Stimulated activated CD4-positive, alpha-beta T cell treated with anti-CD3 and anti-CD28 coated beads, Interleukin-1b, Interleukin-23, amount 100 ng/mL, for 48 hours (primary cell): Measurements from ENCODE around the gene QSOX2.

ENCODE experiments used
- DNase-seq: peaks from one replicate; pipeline ENCODE4 v3.0.0-alpha.2; 2020

Gene QSOX2, protein sequence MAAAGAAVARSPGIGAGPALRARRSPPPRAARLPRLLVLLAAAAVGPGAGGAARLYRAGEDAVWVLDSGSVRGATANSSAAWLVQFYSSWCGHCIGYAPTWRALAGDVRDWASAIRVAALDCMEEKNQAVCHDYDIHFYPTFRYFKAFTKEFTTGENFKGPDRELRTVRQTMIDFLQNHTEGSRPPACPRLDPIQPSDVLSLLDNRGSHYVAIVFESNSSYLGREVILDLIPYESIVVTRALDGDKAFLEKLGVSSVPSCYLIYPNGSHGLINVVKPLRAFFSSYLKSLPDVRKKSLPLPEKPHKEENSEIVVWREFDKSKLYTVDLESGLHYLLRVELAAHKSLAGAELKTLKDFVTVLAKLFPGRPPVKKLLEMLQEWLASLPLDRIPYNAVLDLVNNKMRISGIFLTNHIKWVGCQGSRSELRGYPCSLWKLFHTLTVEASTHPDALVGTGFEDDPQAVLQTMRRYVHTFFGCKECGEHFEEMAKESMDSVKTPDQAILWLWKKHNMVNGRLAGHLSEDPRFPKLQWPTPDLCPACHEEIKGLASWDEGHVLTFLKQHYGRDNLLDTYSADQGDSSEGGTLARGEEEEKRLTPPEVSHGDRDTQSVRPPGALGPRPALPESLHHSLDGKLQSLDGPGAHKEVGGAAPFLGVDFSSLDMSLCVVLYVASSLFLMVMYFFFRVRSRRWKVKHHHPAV

DNA sequence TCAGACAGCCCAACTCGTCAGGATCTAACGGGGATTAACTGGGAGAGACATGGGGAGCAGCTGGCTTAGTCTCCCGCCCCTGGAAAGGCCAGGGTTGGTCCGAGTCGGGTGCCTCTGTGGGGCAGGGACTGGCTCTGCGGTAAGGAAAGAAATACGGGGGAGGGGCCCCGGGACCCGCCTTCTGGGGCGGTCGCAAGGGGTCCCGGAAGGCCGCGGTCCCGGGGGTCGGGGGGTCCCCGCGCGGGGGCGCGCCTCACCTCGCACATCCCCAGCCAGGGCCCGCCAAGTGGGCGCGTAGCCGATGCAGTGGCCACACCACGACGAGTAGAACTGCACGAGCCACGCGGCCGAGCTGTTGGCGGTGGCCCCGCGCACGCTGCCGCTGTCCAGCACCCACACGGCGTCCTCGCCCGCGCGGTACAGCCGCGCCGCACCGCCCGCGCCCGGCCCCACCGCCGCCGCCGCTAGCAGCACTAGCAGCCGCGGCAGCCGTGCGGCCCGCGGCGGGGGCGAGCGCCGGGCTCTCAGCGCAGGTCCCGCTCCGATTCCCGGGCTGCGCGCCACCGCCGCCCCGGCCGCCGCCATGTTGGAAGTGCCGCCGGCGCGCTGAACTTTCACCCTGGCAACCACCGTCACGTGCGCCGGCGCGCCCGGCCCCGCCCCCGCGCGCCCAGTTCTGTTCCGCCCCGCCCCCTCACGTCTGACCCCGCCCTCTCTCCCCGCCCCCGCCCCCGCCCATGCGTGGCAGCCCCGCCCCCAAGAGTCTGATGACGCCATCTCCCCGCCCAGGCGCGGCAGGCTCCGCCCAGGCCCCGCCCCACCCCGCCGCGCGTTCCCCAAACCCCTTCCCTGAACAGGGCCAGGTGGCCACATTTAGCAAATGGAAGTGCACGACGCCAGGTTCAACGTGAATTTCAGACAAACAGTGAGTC, at the start of gene QSOX2:
Gene QSOX2 (minus strand): TSS at position 594 of the 932 bp plus-strand sequence. CDS start 9 bp downstream, at position 585.
- peak; percentile 84 for DNase-seq

DNA sequence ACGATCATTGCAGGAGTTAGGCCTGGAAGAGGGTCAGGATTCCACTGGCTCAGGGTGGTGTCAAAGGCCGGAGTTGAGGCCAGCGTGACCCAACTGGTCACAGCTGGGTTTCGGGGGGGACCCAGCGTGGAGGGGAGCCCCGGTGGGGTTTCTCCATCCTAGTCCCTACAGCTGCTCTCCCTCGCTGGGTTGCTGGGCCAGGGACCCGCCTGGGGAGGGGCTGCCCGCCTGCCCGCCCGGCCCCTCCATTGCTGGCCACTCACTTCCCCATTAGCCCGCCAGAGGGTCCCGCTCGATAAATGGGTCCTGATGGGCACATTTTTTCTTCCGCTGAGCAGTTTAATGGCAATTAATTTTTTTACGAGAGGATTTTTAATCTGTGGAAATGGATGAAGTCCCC, 49.4 kb upstream of the QSOX2 start:
- DNase-seq = no peak

DNA sequence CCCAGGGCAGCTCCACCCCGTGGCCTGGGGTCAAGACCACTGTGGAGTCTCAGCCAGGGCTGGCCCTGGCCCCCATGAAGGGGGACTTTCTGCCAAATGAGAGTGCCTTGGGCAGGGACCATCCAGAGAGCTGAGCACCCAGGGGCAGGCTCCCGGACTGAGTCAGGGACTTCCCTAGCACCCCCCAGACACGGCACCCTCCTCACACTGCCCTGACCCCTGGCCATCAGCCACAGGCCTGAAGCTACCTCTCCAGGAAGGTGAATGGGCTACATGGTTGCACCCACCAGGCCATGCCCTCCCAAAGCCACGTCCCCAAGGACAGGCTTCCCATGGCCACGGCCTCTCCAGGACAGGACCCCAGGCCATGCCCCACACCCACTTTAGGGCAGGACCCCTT, 48.8 kb upstream of the QSOX2 start:
- no peak for DNase-seq

DNA sequence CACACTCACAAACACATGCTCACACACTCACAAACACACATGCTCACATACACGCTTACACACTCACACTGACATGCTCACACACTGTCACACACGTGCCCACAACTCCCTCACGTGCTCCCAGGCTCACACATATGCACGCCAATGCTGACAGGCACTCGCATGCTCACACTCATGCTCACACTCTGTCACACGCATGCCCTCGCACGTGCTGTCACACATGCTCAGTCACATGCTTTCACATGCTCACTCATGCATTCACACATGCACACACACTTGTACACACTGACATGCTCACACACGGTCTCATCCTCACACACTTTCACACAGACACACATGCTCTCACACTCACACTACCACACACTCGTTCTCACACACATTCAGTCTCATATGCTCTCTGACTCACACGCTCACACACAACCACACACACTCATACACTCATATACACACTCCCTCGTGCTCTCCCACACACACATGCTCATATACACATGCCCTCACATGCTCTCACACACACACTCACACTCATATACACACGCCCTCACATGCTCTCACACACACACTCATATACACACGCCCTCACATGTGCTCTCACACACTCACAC, 48.0 kb upstream of the QSOX2 start:
- DNase-seq = no peak

DNA sequence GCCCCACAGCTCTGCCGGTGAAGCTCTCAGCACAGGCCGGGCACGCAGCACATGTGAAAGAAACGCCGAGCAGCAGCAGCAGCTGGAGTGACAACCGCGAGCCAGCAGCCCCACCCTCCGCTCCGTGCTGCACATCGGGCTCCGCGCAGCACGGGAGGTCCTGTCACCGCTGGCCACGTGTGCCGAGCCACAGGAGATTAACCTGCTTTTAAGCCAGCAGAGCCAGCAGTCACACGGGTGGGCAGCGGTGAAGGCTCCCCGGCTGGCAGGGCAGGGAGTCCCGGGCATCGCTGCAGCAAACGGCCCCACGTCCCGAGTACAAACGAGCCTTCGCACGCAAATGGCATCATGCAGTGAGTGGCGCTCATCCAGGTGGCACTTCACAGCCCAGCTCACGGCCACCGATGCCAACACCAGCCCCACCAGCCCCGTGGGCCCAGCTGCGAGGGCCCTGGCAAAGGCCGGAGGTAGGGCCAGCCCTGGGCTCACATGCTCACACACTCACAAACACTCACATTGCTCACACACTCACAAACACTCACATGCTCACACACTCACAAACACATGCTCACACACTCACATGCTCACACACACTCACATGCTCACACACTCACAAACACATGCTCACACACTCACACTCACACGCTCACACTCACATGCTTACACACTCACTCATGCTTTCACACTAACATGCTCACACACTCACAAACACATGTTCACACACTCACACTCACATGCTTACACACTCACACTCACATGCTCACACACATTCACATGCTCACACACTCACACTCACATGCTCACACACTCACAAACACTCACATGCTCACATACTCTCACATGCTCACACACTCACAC, 47.2 kb upstream of the QSOX2 start:
- no peak for DNase-seq

DNA sequence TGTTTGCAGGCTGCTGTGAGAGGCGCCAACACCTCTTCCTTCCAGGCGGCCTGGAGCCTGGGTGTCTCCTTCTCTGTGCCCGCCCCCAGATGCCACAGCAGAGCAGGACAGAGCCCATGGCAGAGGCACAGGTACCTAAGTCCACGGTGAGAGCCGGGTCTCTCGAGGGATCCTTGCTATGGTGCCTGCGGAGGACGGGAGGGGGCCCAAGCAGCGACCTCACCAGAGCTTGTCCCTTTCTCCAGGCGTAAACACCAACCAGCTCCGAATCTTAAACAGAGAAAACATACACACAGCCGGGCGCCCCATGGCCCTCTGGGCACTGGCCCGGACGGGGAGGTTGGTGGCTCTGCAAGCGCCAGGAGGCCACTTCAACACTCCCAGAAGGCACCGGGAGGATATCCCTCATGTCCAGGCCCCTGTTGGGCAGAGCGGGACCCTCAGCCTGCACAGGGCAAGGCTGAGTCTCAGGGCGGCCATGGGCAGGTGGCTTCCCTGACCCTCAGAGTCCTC, 46.5 kb upstream of the QSOX2 start:
- no peak for DNase-seq

DNA sequence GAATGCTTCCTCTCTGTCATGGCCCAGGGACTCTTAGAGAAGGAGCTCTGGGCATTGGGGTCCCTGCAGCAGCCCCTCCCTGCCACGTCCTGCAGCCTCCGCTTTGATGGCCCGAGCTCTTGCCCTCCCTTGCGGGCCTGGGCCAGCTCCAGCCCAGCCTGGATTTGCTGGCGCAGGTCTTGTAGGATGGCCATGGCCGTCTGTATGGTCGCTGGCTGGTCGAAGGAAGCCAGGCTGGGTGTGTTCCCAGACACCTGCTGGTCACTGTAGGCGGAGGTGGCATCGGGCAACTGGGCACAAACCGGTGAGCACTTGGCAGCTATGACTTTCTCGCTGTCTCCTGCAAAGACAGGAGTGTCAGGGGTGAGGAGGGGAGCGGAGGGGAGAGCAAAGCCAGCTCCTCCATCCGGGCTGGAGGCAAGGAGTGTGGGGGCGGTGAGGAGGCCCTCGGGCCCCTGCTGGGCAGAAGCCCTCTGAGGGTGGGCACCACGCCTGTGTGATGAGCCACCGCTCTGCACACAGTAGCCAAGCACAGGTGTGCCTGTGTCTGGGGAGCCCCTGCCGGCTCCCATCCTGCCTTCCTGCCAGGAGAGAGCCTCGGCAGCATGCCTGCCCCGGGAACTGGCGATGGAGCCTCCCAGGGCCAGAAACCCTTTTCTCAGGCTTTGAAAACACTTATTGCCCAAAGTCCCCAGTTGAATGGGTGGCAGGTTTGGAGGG, 45.9 kb upstream of the QSOX2 start:
- DNase-seq = no peak

DNA sequence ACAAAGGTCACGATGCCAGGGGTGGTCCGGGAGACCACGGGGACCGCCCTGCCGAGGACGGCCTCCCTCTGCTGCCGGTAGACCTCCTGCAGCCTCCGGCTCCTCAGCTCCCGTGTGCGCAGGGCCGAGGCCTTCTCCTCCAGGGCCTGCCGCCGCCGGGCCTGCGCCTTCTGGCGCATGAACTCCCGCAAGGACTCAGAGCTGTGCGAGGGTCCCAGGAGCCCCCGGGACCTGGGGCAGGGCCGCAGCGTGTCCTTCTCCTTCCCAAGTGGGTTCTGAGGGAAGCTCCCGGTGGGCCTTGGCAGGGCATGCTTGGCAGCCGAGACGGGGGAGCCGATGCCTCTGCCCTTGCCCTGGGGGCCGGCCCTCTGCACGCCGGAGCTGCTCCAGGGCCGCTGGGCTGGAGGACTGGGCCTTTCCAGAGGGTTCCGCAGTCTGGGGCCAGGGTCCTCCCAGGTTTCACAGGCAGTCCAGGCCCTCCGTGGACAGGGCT, 44.9 kb upstream of the QSOX2 start:
- no peak for DNase-seq

DNA sequence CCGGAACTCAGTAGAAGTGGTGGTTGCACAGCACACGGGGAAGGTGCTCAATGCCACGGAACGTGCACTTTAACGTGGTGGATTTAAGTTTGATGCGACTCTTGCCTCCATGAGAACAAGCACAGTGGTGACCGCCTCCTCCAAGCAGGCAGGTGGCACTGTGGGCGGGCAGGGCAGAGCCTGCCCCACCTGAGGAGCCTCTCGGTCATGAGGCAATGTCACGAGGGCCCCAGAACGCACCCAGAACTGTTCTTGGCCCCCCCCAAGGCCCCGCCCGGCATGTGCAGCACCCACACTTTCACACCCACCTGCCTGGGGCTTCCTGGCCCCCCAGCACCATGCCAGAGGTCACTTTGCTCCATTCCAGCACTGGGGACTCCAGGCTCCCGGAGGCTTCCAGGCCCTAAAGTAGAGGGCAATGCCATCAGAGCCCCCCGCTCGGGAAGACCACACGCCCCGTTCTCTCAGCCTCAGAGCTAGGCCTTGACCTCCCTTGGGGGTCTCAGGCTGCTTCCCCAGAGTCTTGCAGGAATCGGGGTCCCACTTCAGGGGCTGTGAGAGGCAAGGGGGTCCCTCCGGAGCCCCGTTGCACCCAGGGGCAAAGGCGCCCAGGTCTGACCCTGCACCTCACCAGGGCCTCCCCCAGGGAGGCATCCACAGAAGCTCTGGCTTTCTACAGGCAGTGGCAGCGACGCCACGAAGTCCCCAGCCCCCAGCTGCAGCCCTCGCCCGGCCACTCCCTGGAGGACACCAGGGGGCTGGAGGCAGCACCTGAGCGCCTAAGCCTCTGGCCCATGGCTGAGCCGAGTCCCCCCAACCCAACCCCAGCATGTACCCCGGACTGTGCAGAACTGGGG, 44.3 kb upstream of the QSOX2 start:
- DNase-seq = no peak

DNA sequence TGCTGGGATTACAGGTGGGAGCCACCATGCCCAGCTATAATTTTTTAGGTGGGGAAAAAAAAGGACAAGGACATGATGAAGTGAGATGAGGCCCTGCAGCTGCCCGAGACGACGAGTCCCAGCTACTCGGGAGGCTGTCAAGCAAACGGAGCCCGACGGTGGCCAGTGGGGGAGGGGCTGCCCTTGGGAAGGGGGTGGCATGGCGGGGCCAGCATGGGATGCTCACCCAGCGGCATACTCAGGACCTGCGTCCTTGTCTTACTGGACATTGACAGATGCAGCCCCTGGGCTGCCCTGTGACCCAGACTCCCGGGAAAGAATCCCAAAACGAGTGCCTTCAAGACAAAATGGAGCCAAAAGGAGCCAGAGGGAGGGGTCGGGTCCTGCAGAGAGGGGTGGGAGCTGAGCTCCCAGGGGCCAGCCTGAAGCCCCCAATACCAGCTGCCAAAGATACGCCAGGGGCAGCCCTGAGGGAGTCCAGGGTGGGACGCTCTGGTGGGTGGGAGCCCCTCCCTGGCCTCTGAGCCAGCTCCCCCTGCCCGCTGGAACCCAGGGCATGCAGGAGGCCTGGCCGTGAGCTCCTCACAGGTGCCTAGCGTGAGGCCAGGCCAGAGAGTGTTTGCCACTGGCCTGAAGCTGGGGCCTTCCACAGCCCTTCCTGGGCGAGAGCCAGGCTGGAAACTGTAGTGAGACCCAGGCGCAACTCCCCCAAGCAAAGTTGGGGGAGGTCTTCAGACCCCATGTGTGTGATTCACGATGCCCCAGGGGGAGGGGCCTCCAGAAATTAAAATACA, 42.5 kb upstream of the QSOX2 start:
- DNase-seq = no peak

DNA sequence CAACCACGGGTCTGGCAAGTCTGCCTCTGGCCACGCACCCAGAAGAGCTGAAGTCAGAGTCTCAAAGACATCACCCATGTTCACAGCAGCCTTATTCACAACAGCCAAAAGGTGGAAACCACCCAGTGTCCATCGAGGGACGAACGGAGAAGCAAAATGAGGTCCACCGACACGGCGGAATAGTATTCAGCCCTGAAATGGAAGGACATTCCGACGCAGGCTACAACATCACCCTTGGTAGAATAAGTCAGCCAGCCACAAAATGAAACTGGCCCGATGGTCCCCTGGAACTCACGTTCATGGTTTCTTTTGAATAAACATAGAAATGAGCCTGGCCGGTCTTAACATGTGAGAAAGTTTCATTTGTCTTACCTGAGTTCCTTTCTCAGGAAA, 41.4 kb upstream of the QSOX2 start:
- no peak for DNase-seq

DNA sequence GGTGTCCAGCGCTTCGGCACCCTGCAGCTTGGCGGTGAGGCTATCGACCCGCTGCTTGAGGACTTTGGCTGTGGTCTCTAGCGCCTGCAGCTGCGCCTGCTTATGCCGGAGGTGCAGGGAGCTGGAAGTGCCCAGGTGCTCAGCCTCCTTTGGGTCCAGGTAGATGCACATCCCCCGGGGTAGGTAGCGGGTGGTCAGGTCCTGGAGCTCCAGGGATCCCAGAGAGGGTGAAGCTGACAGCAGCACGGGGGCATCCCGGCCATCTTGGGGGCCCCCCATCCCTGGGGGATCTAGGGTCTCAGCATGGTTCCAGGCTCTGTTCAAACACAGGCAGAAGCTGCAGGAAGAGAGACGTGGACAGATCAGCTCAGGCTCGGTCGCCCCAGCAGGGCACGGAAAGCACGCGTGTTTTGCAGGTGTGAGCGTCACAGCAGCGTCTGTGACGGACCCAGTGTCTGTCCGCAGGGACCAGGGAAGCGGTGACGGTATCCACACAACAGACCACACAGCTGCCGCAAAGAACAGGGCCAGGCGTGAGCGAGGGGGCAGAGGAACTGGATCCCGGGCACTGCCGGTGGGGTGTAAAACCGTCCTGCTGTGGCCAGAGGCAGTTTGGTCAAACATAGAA, 40.9 kb upstream of the QSOX2 start:
- DNase-seq = no peak

DNA sequence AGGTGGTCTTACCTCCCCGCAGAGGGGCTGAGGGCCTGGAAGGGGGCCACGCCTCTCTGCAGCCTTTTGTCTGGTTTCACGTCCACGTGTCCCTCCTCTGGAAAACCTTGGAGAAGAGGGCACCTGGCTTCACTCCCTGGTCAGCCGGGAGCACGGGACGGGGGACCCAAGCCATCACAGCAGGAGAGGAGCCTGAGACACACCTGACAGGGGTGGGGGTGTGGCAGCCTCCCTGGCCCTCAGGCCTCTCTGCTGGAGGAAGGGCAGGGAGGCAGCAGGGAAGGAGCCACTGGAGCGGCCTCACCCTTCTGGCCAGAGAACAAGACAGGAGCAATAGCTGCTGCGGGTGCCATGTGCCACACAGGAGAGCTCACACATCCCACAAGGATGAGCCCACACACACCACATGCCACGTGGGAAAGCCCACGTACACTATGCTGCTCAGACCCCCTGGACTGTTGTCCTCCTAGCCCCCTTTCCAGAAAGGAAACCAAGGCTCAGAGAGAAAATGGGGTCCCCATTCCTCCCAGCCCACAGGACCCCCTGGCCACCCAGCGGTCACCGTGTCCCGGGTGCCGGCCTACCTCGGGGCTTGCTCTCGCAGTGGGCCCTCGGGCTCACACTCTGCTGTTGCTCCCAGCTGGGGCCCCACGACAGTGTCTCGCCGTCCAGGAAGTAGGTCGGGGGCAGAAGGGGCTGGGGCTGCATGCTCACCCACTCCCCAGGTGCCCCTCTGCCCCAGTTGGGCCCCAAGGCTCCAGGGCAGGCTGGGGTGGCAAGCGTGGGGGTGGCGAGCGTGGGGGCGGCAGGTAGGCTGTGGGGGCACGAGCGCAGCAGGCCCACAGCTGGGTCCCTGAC, 40.1 kb upstream of the QSOX2 start:
- no peak for DNase-seq

DNA sequence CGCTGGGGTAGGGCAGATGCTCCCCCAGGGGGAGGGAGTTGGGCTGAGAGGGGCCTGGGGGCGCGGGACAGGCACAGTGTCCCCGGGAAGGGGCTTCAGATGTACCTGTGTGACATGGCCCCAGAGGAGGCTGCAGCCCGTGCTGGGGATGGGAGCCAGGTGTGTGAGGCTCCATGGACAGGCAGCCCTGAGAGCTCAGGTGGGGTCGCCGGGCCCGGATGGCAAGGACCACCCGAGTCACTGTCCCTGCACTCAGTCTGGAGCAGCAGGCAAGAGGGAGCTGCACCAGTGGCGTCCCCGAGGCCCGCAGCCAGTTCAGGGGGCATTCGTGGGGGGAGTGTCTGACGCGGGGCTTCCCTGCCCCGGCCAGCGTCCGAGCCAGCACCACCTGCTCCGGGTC, 39.3 kb upstream of the QSOX2 start:
- DNase-seq = no peak

DNA sequence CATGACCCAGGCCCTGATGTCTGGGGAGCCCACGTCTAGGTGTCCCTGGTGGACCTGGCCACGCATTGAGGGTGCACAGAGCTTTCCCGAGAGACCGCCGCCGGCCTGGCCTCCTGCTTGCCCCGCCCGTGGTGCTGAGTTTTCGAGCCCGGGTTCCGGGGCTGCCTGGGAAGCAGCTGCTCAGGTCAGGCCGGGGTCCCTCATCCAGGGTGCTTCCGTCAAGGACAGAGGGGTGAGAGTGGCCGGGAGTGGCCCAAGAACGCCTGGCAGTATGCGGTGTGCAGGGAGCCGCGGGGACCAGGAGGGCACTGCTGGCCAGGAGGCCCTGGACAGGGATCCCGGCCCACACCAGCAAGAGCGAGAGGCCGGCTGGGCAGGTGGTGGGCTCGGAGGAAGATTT, 38.7 kb upstream of the QSOX2 start:
- no peak for DNase-seq

DNA sequence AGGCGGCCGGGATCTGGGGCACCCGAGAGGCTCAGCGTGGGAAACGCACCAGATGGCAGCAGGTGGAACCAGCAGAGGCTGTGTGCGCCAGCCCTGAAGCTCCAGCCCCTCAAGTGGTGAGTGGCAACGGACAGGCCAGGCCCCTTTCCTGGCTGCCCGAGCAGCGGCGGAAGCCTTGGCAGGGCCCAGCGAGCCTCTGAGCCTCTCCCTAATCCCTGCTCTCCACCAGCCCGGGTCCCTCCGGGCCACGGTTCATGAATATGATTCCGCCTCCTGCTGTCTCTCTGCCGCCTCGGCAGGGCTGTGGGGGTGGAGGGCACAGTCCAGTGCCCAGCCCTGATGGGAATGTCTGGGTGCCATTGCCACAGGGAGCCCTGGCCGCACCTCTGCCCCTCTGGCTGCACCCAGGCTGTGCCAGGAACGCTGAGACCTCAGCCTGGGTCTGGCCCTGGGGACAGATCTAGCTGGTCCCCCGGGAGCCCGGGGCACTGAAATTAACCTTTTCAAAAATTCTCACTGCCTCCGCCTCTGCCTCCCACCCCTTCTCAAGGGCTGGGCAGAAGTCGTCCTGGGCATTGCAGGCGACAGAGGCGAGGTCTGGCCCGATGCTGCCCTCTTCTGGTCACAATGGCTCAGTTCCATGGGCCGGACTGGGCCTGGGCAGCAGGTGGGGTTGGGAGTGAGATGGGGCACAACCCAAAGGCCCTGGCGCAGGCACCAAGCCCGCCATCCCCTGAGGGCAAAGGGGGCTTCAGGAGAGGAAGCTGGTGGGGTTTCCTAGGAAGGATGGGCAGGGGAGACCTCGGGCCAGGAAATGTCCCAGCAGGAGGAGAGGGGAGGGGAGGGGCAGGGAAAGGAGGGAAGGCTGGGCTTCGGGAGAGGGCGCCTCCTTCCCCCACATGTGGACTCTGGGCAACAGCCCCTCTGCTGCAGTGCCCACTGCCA, 38.0 kb upstream of the QSOX2 start:
- peak; percentile 74 for DNase-seq
